ENCODE data around the gene MND1. TPM values are rescaled to one million over a fixed set of nuclear protein-coding genes. Genes with fewer than 3 reads are reported as not detected.
A peak's percentile ranks its signal among the peaks of the same experiment; 100 is the strongest.
"Not testable (repeated sequence)": the region's sequence is repeated elsewhere in the genome, so short reads cannot be mapped to it uniquely, and the experiment has no call there.

Gene MND1
- total RNA-seq, 2 donors from 2014 or later = 29.8 to 38.4 TPM

- Mint-ChIP-seq H3K36me3 (ENCODE audit: insufficient read depth in 2 of 2) (no peaks in the 10 kb centered on the region), H3K27me3 (ENCODE audit: low read depth) (no peaks in the 10 kb centered on the region), H3K4me1 (ENCODE audit: low read depth) (peaks cover 38% of the 10 kb centered on the region), H3K27ac (no peak overlapping the region), H3K9me3 (no peaks in the 10 kb centered on the region), H3K4me3 (peak overlapping the region in 1 of 2 donors; percentile 41)
- no peak for DNase-seq
- no peak for ATAC-seq (replicated peaks in 1 of 2)
Observed at GRCh38 chr4:153440475-153440874, 96.0 kb downstream of the MND1 start.

GRCh38 chr4:153447175-153447905, 102.9 kb downstream of the MND1 start:
- Mint-ChIP-seq H3K4me3 (no peak overlapping the region), H3K27ac (no peak overlapping the region), H3K9me3 (no peaks in the 10 kb centered on the region), H3K27me3 (ENCODE audit: low read depth) (no peaks in the 10 kb centered on the region), H3K36me3 (ENCODE audit: insufficient read depth in 2 of 2) (peaks cover 0 to 2% of the 10 kb centered on the region in 2 donors), H3K4me1 (ENCODE audit: low read depth) (peaks cover 34% of the 10 kb centered on the region)
- DNase-seq = no peak
- ATAC-seq (replicated peaks in 1 of 2) = no peak

GRCh38 chr4:153448003-153448731, 103.7 kb downstream of the MND1 start:
- H3K4me3 Mint-ChIP-seq = no peak overlapping the region
- H3K36me3 Mint-ChIP-seq (ENCODE audit: insufficient read depth in 2 of 2) = peaks cover 0 to 2% of the 10 kb centered on the region in 2 donors
- H3K27me3 Mint-ChIP-seq (ENCODE audit: low read depth) = no peaks in the 10 kb centered on the region
- ATAC-seq (replicated peaks in 1 of 2) (no peak), DNase-seq (no peak)
- H3K27ac Mint-ChIP-seq = no peak overlapping the region
- no peaks in the 10 kb centered on the region for H3K9me3 Mint-ChIP-seq
- peaks cover 31% of the 10 kb centered on the region for H3K4me1 Mint-ChIP-seq (ENCODE audit: low read depth)

- H3K4me1 Mint-ChIP-seq (ENCODE audit: low read depth) = peaks cover 24% of the 10 kb centered on the region
- no peaks in the 10 kb centered on the region for H3K27me3 Mint-ChIP-seq (ENCODE audit: low read depth)
- ATAC-seq (replicated peaks in 1 of 2) (no peak), DNase-seq (no peak)
- H3K27ac Mint-ChIP-seq = peak overlapping the region; percentile 82
- H3K9me3 Mint-ChIP-seq = no peaks in the 10 kb centered on the region
- H3K36me3 Mint-ChIP-seq (ENCODE audit: insufficient read depth in 2 of 2) = peaks cover 0 to 2% of the 10 kb centered on the region in 2 donors
- H3K4me3 Mint-ChIP-seq = peak overlapping the region; percentile 22 to 76
Observed at GRCh38 chr4:153449338-153449737, 104.8 kb downstream of the MND1 start.

- Mint-ChIP-seq H3K36me3 (ENCODE audit: insufficient read depth in 2 of 2) (peaks cover 0 to 2% of the 10 kb centered on the region in 2 donors), H3K4me3 (peak overlapping the region; percentile 76 to 87), H3K27me3 (ENCODE audit: low read depth) (no peaks in the 10 kb centered on the region), H3K4me1 (ENCODE audit: low read depth) (peaks cover 24% of the 10 kb centered on the region), H3K27ac (peak overlapping the region; percentile 90), H3K9me3 (no peaks in the 10 kb centered on the region)
- DNase-seq (peak; percentile 31 to 35), ATAC-seq (replicated peaks in 1 of 2) (peak; percentile 81 to 91)
Observed at GRCh38 chr4:153450544-153450917, 106.0 kb downstream of the MND1 start.

- not testable (repeated sequence) for H3K36me3 Mint-ChIP-seq (ENCODE audit: insufficient read depth in 2 of 2); H3K9me3 Mint-ChIP-seq; H3K27me3 Mint-ChIP-seq (ENCODE audit: low read depth); H3K27ac Mint-ChIP-seq; H3K4me3 Mint-ChIP-seq; DNase-seq; ATAC-seq (replicated peaks in 1 of 2)
- H3K4me1 Mint-ChIP-seq (ENCODE audit: low read depth) = peaks cover 24% of the 10 kb centered on the region
Observed at GRCh38 chr4:153451145-153451544, 106.7 kb downstream of the MND1 start.

GRCh38 chr4:153451911-153452657, 107.6 kb downstream of the MND1 start:
- peaks cover 24% of the 10 kb centered on the region for H3K4me1 Mint-ChIP-seq (ENCODE audit: low read depth)
- H3K27me3 Mint-ChIP-seq (ENCODE audit: low read depth) = no peaks in the 10 kb centered on the region
- H3K9me3 Mint-ChIP-seq = no peaks in the 10 kb centered on the region
- H3K27ac Mint-ChIP-seq = no peak overlapping the region
- H3K36me3 Mint-ChIP-seq (ENCODE audit: insufficient read depth in 2 of 2) = peaks cover 0 to 2% of the 10 kb centered on the region in 2 donors
- DNase-seq (no peak), ATAC-seq (replicated peaks in 1 of 2) (no peak)
- no peak overlapping the region for H3K4me3 Mint-ChIP-seq

- Mint-ChIP-seq H3K27ac (no peak overlapping the region), H3K27me3 (ENCODE audit: low read depth) (no peaks in the 10 kb centered on the region), H3K36me3 (ENCODE audit: insufficient read depth in 2 of 2) (peaks cover 0 to 2% of the 10 kb centered on the region in 2 donors), H3K4me1 (ENCODE audit: low read depth) (peaks cover 24% of the 10 kb centered on the region), H3K9me3 (no peaks in the 10 kb centered on the region), H3K4me3 (no peak overlapping the region)
- DNase-seq (no peak), ATAC-seq (replicated peaks in 1 of 2) (no peak)
Observed at GRCh38 chr4:153452658-153453378, 108.3 kb downstream of the MND1 start.

GRCh38 chr4:153453402-153453801, 108.9 kb downstream of the MND1 start:
- Mint-ChIP-seq H3K27ac (no peak overlapping the region), H3K4me3 (no peak overlapping the region), H3K27me3 (ENCODE audit: low read depth) (no peaks in the 10 kb centered on the region), H3K9me3 (no peaks in the 10 kb centered on the region), H3K4me1 (ENCODE audit: low read depth) (peaks cover 24% of the 10 kb centered on the region), H3K36me3 (ENCODE audit: insufficient read depth in 2 of 2) (peaks cover 0 to 2% of the 10 kb centered on the region in 2 donors)
- DNase-seq (no peak), ATAC-seq (replicated peaks in 1 of 2) (no peak)

GRCh38 chr4:153458969-153459368, 114.5 kb downstream of the MND1 start:
- ATAC-seq (replicated peaks in 1 of 2) = no peak
- H3K9me3 Mint-ChIP-seq = no peaks in the 10 kb centered on the region
- H3K36me3 Mint-ChIP-seq (ENCODE audit: insufficient read depth in 2 of 2) = no peaks in the 10 kb centered on the region
- H3K4me3 Mint-ChIP-seq = no peak overlapping the region
- no peak overlapping the region for H3K27ac Mint-ChIP-seq
- no peaks in the 10 kb centered on the region for H3K27me3 Mint-ChIP-seq (ENCODE audit: low read depth)
- no peak for DNase-seq
- H3K4me1 Mint-ChIP-seq (ENCODE audit: low read depth) = no peaks in the 10 kb centered on the region

- not testable (repeated sequence) for H3K27me3 Mint-ChIP-seq (ENCODE audit: low read depth); H3K27ac Mint-ChIP-seq; H3K36me3 Mint-ChIP-seq (ENCODE audit: insufficient read depth in 2 of 2); DNase-seq; ATAC-seq (replicated peaks in 1 of 2); H3K9me3 Mint-ChIP-seq; H3K4me3 Mint-ChIP-seq
- peaks cover 14% of the 10 kb centered on the region for H3K4me1 Mint-ChIP-seq (ENCODE audit: low read depth)
Observed at GRCh38 chr4:153461549-153461948, 117.1 kb downstream of the MND1 start.

GRCh38 chr4:153464068-153464467, 119.6 kb downstream of the MND1 start:
- Mint-ChIP-seq H3K27ac (no peak overlapping the region), H3K4me3 (no peak overlapping the region), H3K9me3 (no peaks in the 10 kb centered on the region), H3K36me3 (ENCODE audit: insufficient read depth in 2 of 2) (peaks cover 0 to 5% of the 10 kb centered on the region in 2 donors), H3K27me3 (ENCODE audit: low read depth) (no peaks in the 10 kb centered on the region), H3K4me1 (ENCODE audit: low read depth) (peaks cover 30% of the 10 kb centered on the region)
- DNase-seq (no peak), ATAC-seq (replicated peaks in 1 of 2) (no peak)

Measured in activated T-cell treated with anti-CD3 and anti-CD28 coated beads, Interleukin-2, amount 50 U/mL, for 72 hours (primary cell).